Stimulated activated CD4-positive, alpha-beta T cell treated with anti-CD3 and anti-CD28 coated beads, Interleukin-2, amount 100 ng/mL, for 4 hours (primary cell): ENCODE data around the gene CAPN11.
"Not testable (repeated sequence)": the region's sequence is repeated elsewhere in the genome, so short reads cannot be mapped to it uniquely, and the experiment has no call there.

ENCODE experiments used
- DNase-seq: peaks from one replicate; pipeline ENCODE4 v3.0.0-alpha.2; 2020; ENCODE audit warnings: low read depth

Gene CAPN11

DNA sequence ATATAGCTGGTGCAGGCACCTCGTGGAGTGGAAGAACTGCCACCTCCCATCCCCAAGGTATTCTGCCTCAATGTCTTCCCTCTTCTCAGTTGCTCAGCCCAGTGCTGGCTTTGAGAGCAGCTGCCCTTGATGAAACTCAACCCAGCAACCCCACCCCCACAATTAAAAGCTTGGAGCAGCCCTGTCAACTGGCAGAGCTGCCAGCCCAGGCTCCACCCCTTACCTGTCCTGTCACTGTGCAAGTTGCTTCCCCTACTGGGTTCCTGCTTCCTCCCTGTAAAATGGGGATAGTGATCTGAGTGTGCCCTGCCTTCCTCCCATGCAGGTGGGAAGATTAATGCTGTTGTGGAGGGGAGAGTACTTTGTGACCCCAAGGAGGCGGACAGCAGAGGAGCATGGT lies 26.7 kb upstream of the CAPN11 start:
- no peak for DNase-seq

DNA sequence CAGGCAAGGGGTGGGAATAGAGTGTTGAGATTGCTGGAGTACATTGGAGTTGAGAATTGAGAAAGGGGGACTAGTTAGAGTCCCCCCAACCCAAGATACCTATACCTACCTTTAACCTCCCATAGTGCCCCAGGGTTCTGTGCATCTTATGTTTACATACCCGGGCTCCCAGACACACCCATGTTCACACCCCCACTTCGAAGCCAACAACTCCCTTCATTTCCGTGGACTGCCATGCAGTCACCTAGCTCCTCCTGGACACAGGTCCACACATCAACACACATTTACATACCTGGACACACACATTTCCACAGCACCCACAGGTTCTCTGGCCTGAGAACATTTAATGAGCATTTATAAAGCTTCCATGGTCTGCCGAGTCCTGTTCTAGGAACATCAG lies 26.1 kb upstream of the CAPN11 start:
- no peak for DNase-seq

DNA sequence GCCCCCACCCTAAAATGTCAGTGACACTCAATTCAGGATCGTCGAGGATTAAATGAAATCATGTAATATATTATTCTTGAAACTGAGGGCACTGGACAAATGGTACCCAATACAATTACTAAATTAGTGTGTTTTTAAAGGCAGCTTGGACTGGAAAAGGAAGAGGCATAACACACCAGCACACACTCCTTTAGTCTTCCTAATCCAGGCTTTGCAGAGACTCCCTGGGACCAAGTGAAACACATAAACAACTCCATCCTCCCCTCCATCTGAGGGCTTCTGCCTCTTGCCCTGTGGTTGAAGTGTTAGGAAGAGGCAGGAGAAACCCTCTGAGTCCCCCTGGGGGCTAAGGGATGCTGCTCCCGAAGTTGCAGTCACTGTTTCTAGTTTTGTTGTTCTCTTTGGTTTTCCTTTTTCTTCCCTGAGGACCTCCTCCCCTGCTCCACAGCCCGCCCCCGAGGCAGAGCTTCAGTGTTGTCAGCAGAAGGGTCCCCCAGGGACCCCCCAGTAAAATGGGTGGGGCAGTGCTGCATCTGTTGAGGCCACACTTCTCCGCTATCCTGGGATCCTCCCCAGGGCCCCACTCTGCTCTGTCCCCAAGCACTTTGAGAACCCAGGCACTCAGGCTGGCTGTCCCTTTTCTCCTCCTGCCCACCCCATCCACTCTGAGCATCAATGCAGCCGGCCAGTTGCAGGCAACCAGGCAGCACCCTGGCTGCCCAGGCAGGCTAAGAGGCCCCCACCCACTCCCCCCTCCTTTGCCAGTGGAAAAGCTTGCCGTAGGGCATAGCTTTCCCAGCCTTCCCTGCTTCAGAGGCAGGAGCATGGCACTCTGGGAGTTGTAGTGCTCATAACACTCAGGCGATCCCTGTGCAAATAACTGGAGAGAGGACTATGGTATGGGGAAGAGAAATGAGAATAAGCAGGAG lies 25.4 kb upstream of the CAPN11 start:
- DNase-seq, result no peak

DNA sequence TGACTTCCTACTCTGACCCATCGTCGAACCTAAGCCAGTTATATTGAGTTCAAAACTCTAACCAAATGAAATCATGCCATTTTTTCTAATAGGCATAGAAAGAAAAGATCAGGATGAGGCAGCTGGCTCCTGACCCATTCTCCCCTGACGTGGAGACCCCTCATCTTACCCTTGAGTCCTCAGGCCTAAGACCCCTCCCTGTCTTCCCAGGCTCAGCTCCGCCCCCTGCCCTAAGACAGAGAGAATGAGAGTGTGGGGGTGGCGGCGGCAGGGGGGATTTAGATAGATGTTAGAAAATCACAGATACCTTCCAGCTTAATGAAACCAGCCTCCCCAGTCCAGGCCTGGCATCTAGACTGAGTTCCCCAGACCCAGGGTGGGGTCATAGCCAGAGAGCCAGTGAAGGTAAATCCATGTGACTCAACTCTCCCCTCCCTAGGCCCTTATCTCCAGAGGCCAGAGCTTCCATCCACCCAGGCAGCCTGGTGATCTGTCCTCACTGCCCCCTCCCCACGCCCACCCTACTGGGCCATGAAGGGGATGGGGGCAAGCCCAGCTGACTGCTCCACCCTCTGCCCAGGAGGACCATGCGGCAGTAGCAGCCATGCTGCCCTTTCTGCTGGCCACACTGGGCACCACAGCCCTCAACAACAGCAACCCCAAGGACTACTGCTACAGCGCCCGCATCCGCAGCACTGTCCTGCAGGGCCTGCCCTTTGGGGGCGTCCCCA lies 24.5 kb upstream of the CAPN11 start:
- DNase-seq, result no peak

DNA sequence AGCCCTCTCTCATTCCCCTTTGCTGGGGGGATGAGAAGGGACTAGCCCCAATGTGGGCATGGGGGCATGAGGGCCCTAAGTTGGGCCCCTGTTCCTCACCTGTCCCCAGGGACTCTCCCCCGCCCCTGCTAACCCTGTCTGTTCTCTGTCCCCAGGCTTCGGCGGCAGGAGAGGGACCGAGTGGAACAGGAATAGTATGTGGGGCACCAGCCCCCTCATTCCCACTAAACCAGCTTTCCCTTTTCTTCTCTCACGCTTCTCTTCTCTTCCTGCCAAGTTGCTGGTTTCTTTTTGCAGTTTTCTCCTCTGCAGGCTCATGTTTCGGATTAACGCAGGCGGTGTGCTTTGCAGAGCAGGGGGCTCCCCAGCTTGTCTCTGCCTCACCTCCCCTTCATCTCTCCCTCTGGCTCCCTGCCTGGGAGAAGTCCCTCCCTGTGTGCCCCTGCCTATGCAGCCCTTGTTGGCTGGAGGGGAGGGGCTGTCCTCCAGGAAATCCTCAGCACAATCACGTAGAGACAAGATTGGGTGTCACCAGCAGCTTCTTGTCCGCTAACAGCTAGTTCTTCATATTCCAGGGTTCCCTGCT lies 23.4 kb upstream of the CAPN11 start:
- no peak for DNase-seq

DNA sequence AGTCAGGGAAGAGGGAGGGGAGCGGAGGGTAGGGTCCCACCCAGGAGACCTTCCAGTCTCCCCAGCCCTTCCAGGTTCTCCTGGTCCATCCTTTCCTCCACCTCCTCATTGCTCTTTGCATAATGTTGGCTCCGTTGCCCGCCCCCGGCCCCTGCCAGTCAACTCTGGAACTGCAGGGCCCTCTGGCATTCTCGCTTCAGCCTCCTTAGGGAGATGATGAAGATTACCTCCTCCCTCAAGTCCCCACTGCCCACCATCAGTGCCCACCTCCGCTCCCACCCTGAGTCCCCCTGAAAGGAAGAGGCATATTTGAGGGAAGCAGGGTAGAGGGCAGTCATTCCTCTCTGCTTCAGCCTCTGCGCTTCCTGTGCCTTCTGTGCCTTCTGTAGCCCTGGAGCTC lies 22.7 kb upstream of the CAPN11 start:
- no peak for DNase-seq

DNA sequence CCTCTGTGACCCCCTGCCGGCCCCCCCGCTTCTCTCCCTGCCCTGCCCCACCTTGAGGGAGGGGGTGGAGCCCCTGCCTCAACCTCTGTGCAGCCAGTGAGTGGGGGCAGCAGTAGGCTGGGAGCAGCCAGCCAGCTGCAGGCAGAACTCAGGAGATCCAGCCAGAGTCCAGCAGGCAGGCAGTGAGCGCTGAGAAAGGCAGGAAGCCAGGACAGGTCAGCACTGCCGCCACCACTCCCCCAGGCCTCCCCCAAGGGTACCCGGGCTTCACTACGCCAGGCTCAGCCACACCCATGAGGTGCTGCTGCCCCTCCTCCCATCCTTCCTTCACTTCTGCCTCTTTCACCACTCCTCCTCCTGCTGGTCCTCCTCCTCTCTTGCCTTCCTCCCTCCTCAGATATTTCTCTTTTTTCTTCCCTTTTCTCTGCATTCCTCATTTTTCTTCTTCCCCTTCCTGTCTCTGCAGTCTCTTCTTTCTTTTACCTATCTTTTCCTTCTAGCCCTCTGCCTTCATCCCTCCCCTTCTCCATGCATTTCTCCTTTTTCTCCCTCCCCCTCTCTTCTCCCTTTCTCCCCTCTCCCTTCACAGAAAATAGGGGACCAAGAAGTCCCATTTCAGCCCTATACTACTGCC lies 19.8 kb upstream of the CAPN11 start:
- no peak for DNase-seq

DNA sequence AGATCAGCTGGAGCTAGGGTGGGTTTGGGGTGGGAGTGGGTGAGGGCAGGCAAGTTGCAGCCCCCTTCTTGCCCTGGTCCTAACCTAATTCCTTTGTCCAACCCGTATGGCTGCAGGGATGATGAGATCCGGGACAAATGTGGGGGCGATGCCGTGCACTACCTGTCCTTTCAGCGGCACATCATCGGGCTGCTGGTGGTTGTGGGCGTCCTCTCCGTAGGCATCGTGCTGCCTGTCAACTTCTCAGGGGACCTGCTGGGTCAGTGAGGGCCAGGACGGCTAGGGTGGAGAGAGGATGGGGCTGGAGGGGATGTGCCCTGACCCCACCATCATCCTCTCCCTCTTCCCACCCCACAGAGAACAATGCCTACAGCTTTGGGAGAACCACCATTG lies 19.3 kb upstream of the CAPN11 start:
- DNase-seq, result no peak

DNA sequence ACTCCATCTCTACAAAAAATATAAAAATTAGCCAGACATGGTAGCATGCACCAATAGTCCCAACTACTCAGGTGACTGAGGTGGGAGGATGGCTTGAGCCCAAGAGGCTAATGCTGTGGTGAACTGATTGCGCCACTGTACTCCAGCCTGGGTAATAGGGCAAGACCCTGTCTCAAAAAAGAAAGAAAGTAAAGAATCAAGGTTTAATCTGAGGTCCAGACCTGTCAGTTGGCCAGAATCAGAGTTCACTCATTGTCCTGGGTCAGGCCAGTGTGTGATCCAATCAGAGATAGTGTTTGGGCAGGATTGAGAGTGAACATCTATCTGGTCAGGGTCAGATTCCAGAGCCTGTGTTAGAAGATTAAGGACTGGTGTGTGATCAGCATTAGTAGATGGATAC lies 15.8 kb upstream of the CAPN11 start:
- no peak for DNase-seq

DNA sequence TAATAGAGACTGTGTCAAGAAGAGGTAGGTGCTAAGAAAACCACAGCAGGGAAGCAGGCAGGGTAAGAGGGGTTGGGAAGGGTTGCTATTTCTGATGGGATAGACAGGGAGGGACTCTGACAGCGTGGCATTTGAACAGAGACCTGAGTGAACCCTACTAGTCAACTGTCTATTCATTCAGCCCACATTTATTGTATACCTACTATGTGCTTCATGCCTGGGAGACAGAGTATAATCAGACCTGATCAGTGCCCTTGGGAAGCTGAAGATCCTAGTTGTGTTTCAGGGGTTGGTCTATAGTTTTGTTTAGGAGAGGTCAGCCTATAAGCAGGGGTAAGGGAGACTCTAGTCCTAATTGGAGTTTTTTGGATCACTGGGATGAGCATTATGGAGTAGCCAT lies 14.9 kb upstream of the CAPN11 start:
- DNase-seq, result no peak

DNA sequence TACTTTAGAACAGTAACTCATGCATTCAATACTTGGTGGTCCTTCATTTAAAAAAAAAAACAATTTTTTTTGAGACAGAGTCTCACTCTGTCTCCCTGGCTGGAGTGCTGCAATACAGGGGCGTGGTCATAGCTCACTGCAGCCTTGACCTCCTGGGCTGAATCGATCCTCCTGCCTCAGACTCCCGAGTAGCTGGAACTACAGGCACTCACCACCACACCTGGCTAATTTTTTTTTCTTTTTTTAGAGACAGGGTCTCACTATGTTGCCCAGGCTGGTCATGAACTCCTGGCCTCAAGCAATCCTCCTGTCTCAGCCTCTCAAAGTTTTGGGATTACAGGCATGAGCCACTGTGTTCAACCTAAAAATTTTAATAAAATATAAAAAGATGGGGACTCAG lies 14.1 kb upstream of the CAPN11 start:
- DNase-seq, result not testable (repeated sequence)

DNA sequence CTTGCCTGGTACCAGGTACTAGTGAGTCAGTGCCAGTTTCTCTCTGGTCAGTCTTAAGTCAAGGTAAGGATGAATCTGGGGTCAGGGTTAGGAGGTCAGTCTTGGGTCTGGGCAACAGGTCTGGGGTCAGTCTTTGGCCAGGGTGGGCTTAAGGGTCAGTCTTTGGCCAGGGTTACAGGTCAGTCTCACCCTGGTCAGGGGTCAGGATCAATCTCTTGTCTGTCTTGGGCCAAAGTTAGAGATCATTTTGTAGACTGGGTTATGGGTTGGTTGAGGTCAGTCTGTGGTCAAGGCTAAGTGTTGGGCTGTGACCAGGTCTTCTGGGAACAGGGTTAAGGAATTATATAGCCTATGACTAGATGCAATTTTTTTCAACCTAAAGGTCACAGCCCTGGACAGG lies 12.8 kb upstream of the CAPN11 start:
- DNase-seq, result no peak

DNA sequence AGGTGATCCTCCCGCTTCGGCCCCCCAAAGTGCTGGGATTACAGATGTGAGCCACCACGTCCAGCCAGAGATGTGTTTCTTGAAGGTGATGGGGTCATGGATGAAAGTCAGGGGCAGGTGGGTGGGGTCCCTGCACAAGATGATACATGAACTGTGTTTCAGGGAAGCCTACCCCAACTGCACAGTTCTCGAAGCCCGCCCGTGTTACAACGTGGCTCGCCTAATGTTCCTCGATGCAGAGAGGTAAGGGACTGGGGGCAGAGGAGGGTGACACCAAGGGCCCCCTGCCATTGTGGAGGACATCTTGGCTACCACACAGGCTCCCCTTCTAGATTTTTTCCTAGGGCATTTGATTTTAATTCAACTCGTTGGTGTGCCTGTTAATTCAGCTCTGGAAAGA lies 11.9 kb upstream of the CAPN11 start:
- DNase-seq, result no peak

DNA sequence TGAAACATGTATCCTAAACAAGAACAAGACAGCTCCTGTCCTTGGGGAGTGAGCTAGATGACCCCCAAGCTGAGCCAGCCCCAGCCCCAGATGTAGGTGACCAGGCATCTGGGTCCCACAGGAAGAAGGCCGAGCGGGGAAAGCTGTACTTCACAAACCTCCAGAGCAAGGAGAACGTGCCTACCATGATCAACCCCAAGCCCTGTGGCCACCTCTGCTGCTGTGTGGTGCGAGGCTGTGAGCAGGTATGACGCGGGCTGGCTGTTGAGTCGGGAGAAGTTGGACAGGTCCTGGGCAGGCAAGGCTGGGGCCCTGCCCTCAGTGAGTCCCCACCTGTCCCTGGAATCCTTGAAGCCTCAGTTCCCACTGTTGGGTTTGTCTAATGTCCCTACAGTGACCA lies 11.4 kb upstream of the CAPN11 start:
- no peak for DNase-seq

DNA sequence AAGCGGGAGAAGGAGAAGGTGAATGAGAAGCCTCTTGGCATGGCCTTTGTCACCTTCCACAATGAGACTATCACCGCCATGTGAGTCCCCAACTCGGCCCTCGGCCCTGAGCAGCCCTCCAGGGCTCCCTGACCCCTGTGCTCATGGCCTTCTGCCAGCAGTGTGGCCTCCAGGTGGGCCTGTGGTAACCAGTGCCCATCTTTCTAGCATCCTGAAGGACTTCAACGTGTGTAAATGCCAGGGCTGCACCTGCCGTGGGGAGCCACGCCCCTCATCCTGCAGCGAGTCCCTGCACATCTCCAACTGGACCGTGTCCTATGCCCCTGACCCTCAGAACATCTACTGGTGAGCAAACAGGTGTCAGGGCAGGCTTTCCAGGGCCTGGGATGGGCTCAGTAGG lies 10.3 kb upstream of the CAPN11 start:
- DNase-seq, result no peak

DNA sequence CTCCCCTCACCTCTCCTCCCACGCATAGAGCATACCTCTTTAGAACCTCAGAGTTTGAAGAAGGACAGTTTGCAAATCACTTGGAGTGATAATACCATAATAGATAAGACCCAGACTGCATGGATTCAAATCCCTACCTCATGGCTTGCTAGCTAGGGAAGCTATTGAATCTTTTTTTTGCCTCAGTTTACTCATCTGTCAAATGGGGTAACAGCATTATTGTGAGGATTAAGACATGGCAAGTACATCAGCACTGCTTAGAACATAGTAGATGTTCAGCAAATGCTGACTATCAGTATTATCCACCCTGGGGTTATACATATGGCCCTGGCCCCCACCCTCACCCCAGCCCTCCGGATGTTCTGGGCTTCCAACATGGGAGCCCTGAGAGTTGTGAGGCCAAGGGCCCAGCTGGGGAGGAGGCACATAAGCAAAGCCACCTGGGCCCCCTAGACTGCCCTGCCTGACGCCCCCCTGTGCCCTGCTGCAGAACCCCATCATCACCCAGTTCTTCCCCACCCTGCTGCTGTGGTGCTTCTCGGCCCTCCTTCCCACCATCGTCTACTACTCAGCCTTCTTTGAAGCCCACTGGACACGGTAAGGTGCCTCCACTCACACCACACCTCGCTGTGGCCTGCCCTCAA lies 9.1 kb upstream of the CAPN11 start:
- no peak for DNase-seq

DNA sequence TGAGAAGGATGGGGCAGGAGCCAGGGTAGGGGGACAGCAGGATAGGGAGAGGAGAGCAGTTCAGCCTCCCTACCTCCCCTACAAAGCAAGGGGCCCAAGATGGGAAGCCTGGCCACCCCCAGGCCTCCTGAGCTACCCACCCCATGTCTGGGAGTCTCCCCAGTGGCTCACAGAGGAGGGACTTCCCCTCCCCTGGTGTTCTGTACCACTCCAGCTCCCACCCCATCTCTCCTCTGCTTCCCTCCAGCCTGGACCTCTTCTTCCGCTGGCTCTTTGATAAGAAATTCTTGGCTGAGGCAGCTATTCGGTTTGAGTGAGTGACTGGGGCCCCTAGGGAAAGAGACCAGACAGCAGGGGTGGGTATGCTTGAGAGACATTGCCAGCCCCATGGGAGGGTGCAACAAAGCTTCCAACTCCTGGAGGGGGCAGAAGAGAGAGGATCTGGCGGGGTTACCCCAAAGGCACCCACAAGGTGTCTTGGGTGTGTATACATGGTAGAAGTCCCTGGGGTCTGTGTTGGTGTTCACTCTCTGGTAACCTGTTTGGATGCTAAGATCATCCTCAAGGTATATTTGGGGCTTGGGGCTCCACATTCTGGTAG lies 8.2 kb upstream of the CAPN11 start:
- no peak for DNase-seq

DNA sequence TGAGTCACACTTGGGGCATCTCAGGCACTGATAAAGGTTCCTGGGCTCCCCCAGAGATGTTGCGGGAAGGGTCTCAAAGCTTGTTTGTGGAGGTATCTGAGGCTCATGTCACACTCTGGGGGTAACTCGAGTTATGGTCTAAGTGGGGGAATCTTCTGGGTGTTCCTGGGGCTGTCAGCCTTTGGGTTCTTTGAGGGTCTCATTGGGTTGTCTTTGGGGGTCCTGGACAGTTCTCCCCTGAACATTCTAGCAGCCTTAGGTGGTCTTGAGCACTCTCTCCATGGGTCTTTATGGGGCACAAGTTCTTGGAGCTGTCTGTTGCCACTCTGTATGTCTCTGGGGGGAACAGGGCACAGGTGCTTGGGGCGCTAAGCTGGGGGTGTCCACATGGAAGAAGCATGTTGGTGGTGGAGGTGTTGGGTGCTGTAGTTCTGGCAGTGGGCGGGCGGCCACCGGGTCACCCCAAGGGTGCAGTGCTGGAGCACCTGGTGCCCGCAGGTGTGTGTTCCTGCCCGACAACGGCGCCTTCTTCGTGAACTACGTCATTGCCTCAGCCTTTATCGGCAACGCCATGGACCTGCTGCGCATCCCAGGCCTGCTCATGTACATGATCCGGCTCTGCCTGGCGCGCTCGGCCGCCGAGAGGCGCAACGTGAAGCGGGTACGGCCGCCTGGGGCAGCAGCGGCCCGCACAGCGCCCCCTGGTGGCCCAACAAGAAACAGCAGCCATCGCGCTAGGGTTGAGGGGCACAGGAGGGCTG lies 7.1 kb upstream of the CAPN11 start:
- DNase-seq, result peak; percentile 66

DNA sequence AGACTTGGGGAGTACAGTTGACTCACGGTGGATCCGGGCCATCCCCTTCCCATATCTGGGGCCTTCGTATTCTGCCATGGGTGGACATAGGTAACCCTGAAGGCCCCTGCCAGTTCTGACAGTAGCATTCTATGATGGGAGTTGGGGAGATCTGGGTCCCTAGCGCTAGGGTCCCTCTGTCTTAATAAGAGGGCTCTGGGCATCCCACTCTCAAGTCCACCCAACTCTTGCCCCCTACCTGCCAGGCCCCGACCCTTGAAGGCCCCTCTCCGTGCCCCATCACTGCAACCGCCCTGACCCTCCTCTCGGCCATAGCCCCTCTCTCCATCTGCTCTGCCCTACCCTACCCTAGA lies 6.5 kb upstream of the CAPN11 start:
- no peak for DNase-seq

DNA sequence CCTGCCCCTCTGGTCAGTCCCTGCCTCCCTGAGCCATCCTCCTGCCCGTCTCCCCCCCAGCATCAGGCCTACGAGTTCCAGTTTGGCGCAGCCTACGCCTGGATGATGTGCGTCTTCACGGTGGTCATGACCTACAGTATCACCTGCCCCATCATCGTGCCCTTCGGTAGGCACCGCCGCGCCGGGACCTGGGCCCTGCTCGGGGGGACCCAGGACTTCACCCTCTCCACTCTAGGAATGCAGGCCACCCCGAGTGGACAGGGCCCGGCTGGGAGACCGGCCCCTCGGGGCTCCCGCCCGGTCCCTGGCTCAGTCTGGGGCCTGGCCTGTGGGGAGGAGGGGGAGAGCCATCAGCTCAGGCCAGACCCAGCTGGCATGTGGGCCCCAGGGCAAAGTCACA lies 6.1 kb upstream of the CAPN11 start:
- DNase-seq, result no peak

DNA sequence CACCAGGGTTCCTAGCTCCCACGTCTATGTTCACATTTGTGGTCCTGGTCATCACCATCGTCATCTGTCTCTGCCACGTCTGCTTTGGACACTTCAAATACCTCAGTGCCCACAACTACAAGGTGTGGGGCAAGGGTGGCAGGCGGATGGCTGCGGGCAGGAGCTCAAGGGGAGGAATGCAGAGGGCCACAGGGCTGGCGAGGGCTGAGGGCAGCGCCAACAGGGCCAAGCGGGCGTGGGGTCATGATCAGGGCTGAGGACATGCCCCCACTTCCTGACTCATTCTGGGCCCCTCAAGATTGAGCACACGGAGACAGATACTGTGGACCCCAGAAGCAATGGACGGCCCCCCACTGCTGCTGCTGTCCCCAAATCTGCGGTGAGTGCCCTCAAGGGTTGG lies 4.6 kb upstream of the CAPN11 start:
- no peak for DNase-seq
